Left ventricle myocardium inferior (tissue), 1 donor: ENCODE data around the gene HMGXB3. TPM values are rescaled to one million over a fixed set of nuclear protein-coding genes. Genes with fewer than 3 reads are reported as not detected.
A peak's percentile ranks its signal among the peaks of the same experiment; 100 is the strongest.

Experiments
- DNase-seq: peaks from one replicate; pipeline ENCODE4 v3.0.0-alpha.2; 2020
- H3K27ac ChIP-seq: fragments of 200-600 bp; replicated peaks from 2 replicates; pipeline ENCODE4 v1.8.0; 2021
- H3K27me3 ChIP-seq: fragments of 200-600 bp; 2 replicates; pipeline ENCODE4 v1.8.0; 2021; ENCODE audit warnings: low read depth
- H3K36me3 ChIP-seq: fragments of 200-600 bp; 2 replicates; pipeline ENCODE4 v1.8.0; 2021
- H3K4me1 ChIP-seq: fragments of 200-600 bp; 2 replicates; pipeline ENCODE4 v1.8.0; 2021
- H3K4me3 ChIP-seq: fragments of 200-600 bp; 2 replicates; pipeline ENCODE4 v1.8.0; 2021; ENCODE audit warnings: mild to moderate bottlenecking, moderate library complexity
- H3K9me3 ChIP-seq: fragments of 200-600 bp; replicated peaks from 2 replicates; pipeline ENCODE4 v1.8.0; 2021
- intact Hi-C: fragments of 100-400 bp; cut with micrococcal nuclease; formaldehyde crosslinking; loops from one replicate; pipeline ENCODE4 v1.11.0; 2022
- total RNA-seq: library from RNA; stranded (reverse); fragmentation: NEBNext Ultra II Directional; extraction: Animal tissue kit (Norgen Biotek cat#: 25700); gene quantifications from one replicate; pipeline ENCODE4 v1.2.1, GENCODE V29; 2021
- TF ChIP-seq, protein P1 (sequence below): fragments of 200-600 bp; IDR thresholded peaks from 2 replicates; pipeline ENCODE4 v1.8.0; 2021; ENCODE audit warnings: antibody characterized with exemption, mild to moderate bottlenecking, borderline replicate concordance
- donor health status: DM: no; HTN: yes; CAD: no; lungs with severe emphysema.

Gene HMGXB3
- total RNA-seq, 1 donor from 2014 or later = 14.7 TPM

DNA sequence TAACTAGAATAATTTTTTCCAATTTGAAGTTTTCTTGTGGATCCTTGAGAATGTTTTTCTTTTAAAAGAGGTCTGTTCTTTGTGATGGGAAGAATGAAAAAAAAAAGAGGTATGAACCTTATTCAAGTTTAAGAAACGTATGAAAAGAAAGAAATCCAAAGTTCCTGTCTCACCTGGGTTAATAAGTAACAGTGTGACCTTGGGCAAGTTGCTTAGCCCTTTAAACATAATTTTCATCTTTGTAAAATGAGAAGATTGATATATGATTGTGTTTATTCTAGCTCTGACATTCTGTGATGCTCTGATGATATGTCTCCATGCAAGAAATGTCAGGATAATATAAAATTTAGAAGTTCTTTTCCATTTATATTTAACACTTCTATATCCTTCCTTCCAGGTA is 20.6 kb upstream of the HMGXB3 start:
- no peak for DNase-seq
- H3K36me3 ChIP-seq = peaks cover 37% of the 10 kb centered on the region
- no peaks in the 10 kb centered on the region for H3K27me3 ChIP-seq
- no peaks in the 10 kb centered on the region for H3K4me1 ChIP-seq
- TF ChIP-seq, protein P1, sequence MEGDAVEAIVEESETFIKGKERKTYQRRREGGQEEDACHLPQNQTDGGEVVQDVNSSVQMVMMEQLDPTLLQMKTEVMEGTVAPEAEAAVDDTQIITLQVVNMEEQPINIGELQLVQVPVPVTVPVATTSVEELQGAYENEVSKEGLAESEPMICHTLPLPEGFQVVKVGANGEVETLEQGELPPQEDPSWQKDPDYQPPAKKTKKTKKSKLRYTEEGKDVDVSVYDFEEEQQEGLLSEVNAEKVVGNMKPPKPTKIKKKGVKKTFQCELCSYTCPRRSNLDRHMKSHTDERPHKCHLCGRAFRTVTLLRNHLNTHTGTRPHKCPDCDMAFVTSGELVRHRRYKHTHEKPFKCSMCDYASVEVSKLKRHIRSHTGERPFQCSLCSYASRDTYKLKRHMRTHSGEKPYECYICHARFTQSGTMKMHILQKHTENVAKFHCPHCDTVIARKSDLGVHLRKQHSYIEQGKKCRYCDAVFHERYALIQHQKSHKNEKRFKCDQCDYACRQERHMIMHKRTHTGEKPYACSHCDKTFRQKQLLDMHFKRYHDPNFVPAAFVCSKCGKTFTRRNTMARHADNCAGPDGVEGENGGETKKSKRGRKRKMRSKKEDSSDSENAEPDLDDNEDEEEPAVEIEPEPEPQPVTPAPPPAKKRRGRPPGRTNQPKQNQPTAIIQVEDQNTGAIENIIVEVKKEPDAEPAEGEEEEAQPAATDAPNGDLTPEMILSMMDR = no peak
- no peak overlapping the region for H3K27ac ChIP-seq
- H3K4me3 ChIP-seq = no peak overlapping the region
- H3K9me3 ChIP-seq = no peaks in the 10 kb centered on the region
- intact Hi-C loops = loop anchor here (10.0 kb wide), 1 partner anchor 345 kb away; no protein-coding TSS in a partner anchor

DNA sequence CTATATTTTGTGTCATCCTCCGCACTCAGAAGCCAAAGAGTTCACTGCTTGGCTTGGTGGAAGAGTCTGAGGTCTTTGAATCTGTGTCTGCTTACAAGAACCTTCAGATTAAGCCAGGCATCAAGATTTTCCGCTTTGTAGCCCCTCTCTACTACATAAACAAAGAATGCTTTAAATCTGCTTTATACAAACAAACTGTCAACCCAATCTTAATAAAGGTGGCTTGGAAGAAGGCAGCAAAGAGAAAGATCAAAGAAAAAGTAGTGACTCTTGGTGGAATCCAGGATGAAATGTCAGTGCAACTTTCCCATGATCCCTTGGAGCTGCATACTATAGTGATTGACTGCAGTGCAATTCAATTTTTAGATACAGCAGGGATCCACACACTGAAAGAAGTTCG is 19.3 kb upstream of the HMGXB3 start:
- H3K27me3 ChIP-seq = no peaks in the 10 kb centered on the region
- intact Hi-C loops = loop anchor here (10.0 kb wide), 1 partner anchor 346 kb away; no protein-coding TSS in a partner anchor
- no peak for DNase-seq
- H3K4me1 ChIP-seq = no peaks in the 10 kb centered on the region
- TF ChIP-seq, protein P1 = no peak
- H3K27ac ChIP-seq = no peak overlapping the region
- H3K4me3 ChIP-seq = no peak overlapping the region
- H3K36me3 ChIP-seq = peaks cover 37% of the 10 kb centered on the region
- no peaks in the 10 kb centered on the region for H3K9me3 ChIP-seq

DNA sequence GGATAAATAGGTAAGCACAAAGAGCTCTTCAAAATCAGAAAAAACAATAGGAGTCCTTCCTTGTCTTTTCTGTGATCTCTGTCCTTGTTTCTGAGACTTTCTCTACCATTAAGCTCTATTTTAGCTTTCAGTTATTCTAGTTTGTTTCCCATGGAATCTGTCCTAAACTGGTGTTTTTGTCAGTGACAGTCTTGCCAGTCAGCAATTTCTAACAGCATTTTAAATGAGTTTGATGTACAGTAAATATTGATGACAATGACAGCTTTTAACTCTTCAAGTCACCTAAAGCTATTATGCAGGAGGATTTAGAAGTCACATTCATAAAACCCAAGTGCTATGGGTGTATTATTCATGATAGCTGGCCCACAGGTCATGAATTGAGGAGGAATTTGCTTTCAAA is 18.0 kb upstream of the HMGXB3 start:
- Histone ChIP-seq H3K9me3 (no peaks in the 10 kb centered on the region), H3K27ac (no peak overlapping the region), H3K4me1 (no peaks in the 10 kb centered on the region), H3K4me3 (no peak overlapping the region), H3K27me3 (no peaks in the 10 kb centered on the region), H3K36me3 (peaks cover 37% of the 10 kb centered on the region)
- no peak for DNase-seq
- intact Hi-C loops = loop anchor here (10.0 kb wide), 1 partner anchor 348 kb away; no protein-coding TSS in a partner anchor
- TF ChIP-seq, protein P1 = no peak

DNA sequence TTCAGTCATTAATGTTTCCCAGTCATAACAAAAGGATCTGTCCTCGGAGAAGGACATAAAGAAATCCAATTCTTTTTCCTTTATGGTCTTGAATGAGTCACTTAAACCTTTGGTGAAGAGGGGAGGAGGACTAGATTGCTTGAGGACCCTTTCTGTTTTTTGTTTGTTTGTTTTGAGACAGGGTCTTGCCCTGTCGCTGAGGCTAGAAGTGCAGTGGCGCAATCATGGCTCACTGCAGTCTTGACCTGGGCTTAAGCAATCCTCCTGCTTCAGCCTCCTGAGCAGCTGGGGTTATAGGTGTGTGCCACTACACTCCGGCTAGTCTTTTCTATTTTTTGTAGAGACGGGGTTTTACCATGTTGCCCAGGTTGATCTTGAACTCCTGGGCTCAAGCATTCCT is 12.4 kb upstream of the HMGXB3 start:
- intact Hi-C loops = loop anchor here (10.0 kb wide), 1 partner anchor 353 kb away; no protein-coding TSS in a partner anchor
- H3K9me3 ChIP-seq = no peaks in the 10 kb centered on the region
- H3K4me3 ChIP-seq = no peak overlapping the region
- TF ChIP-seq, protein P1 = no peak
- H3K27me3 ChIP-seq = no peaks in the 10 kb centered on the region
- no peak for DNase-seq
- H3K4me1 ChIP-seq = peaks cover 4% of the 10 kb centered on the region
- no peaks in the 10 kb centered on the region for H3K36me3 ChIP-seq
- no peak overlapping the region for H3K27ac ChIP-seq

DNA sequence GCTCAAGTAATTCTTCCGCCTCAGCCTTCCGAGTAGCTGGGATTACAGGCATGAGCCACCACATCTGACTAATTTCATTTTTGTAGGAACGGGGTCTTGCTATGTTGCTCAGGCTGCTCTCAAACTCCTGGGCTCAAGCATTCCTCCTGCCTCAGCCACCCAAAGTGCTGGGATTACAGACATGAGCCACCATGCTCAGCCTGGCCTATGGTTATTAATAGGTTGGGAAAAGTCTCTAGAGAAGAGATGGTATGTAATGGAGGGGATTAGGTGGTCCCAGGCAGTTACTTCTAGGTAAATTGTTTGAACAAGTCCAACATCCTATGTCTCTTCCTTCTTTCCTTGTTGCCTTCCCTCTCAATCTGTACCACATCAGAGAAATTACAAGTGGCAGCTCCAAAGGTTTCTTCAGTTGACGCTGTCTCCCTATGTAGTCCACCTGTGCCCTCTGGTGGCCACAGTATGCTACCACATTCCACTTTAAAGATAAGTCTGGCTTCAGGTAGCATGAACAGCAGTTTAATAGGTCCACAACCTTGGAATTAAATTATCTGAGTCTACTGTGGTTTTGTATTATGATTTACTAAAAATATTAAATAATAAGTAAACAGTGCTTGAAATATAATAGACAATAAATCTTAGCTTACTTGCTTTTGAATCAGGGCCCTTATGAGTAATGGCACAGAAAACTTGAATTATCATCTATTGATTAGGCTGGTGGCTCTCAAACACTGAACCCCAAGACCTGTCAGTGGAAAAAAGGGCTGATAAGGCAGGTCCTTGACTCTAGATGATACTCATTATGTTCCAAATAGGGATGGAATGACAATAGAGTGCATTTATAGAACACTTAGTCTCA is 9.8 kb upstream of the HMGXB3 start:
- Histone ChIP-seq H3K36me3 (peaks cover 4% of the 10 kb centered on the region), H3K27ac (no peak overlapping the region), H3K4me3 (no peak overlapping the region), H3K4me1 (peaks cover 13% of the 10 kb centered on the region), H3K9me3 (no peaks in the 10 kb centered on the region), H3K27me3 (no peaks in the 10 kb centered on the region)
- intact Hi-C loops = loop anchor here (10.0 kb wide), 1 partner anchor 156 kb away; no protein-coding TSS in a partner anchor
- TF ChIP-seq, protein P1 = peak; percentile 96
- peak; percentile 57 for DNase-seq
